GM18508 (cell line): ENCODE results near the gene FHL3.

Experiments used
- ATAC-seq: cut with Tn5 transposase; IDR thresholded peaks from one replicate; pipeline ENCODE4 v1.9.1; 2021; ENCODE audit warnings: moderate number of reproducible peaks; ENCODE audit not compliant: insufficient read depth, unreplicated experiment

Gene FHL3

DNA sequence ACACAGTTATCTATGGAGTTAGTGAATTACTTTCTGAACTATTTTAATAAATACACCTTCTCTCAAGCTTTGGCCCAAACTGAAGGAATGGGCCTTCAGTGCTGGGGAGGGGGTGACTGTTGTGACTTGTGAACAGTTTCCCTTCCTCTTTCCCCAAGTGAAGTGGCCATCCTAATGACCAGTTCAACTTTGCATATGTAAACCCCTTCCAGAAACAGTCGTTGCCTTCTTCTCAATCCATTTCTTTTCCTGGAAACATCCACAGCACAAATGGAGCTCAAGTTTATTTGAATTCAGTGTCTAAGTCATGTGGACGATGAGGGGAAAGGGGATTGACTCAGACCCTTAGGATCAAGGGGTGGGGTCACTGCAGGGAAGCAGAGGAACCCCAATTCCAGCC lies 57.1 kb downstream of the FHL3 start:
- no peak for ATAC-seq

- no peak for ATAC-seq
These were observed 58.0 kb downstream of the FHL3 start for GRCh38 chr1:37947364-37947763.
